ENCODE data around the gene DNAJC6.
"Not testable (repeated sequence)": the region's sequence is repeated elsewhere in the genome, so short reads cannot be mapped to it uniquely, and the experiment has no call there.

DNAJC6 gene

GRCh38 chr1:65445837-65446236, 136.5 kb downstream of the DNAJC6 start:
- TF ChIP-seq, protein P1, sequence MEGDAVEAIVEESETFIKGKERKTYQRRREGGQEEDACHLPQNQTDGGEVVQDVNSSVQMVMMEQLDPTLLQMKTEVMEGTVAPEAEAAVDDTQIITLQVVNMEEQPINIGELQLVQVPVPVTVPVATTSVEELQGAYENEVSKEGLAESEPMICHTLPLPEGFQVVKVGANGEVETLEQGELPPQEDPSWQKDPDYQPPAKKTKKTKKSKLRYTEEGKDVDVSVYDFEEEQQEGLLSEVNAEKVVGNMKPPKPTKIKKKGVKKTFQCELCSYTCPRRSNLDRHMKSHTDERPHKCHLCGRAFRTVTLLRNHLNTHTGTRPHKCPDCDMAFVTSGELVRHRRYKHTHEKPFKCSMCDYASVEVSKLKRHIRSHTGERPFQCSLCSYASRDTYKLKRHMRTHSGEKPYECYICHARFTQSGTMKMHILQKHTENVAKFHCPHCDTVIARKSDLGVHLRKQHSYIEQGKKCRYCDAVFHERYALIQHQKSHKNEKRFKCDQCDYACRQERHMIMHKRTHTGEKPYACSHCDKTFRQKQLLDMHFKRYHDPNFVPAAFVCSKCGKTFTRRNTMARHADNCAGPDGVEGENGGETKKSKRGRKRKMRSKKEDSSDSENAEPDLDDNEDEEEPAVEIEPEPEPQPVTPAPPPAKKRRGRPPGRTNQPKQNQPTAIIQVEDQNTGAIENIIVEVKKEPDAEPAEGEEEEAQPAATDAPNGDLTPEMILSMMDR (IDR thresholded peaks at IDR 0.05; ENCODE audit: low read depth, low read length), result no peak
- DNase-seq (ENCODE audit: extremely low read depth, low read depth), result no peak

DNA sequence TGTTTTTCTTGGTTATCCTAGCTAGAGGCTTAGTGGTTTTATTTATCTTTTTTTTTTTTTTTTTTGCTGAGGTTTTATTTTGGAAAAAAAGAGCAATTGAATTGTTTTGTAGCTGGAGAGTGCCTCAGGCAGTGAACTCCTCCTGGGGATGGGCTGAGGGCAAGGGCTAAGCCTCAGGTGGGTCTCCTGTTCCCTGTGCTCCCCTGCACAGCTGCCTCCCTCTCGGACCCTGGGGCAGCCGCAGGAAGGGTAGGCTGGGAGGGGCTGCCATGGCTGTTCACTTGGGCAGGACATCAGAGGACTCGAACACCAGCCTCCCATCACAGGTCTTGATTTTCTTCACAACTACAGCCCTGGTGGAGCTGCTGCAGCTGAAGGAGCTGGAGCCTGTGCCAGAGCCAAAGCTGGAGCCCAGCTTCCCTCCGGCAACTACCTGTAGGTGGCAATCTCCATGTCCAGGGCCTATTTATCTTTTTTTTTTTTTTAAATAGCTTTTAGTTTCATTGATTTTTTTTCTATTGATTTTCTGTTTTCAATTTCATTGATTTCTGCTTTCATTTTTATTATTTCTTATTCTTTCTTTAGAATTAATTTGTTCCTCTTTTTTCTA, 140.0 kb downstream of the DNAJC6 start:
- TF ChIP-seq, protein P1 (IDR thresholded peaks at IDR 0.05; ENCODE audit: low read depth, low read length), result no peak
- DNase-seq (ENCODE audit: extremely low read depth, low read depth), result no peak

DNA sequence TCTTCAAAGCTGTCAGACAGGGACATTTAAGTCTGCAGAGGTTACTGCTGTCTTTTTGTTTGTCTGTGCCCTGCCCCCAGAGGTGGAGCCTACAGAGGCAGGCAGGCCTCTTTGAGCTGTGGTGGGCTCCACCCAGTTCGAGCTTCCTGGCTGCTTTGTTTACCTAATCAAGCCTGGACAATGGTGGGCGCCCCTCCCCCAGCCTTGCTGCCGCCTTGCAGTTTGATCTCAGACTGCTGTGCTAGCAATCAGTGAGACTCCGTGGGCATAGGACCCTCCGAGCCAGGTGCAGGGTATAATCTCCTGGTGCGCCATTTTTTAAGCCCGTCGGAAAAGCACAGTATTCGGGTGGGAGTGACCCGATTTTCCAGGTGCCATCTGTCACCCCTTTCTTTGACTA, 146.3 kb downstream of the DNAJC6 start:
- not testable (repeated sequence) for DNase-seq (ENCODE audit: extremely low read depth, low read depth)

- TF ChIP-seq, protein P1 (IDR thresholded peaks at IDR 0.05; ENCODE audit: low read depth, low read length), result no peak
- DNase-seq (ENCODE audit: extremely low read depth, low read depth), result no peak
Observed at GRCh38 chr1:65456481-65456880, 147.1 kb downstream of the DNAJC6 start.

- DNase-seq (ENCODE audit: extremely low read depth, low read depth), result no peak
- TF ChIP-seq, protein P1 (IDR thresholded peaks at IDR 0.05; ENCODE audit: low read depth, low read length), result no peak
Observed at GRCh38 chr1:65457868-65458267, 148.5 kb downstream of the DNAJC6 start.

- DNase-seq (ENCODE audit: extremely low read depth, low read depth), result no peak
- TF ChIP-seq, protein P1 (IDR thresholded peaks at IDR 0.05; ENCODE audit: low read depth, low read length), result no peak
Observed at GRCh38 chr1:65458730-65459396, 149.5 kb downstream of the DNAJC6 start.

DNA sequence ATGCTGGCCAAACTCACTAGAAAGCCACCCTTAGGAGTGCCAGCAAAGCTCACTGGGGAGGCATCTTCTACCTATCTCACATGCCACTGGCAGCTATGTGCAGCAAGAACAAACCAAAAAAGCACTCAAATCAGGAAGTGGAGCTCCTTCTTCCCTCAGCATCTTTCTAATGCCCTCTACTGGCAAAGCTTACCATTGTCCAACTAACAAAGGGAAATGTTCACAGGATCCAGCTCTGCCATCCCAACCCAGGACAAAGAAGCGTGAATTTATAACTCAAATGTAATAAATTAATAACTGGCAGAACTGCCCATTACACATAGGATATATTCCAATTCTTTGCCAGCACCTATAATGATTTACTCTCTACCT, 150.0 kb downstream of the DNAJC6 start:
- TF ChIP-seq, protein P1 (IDR thresholded peaks at IDR 0.05; ENCODE audit: low read depth, low read length), result peak; percentile 53

More for the DNA sequence above, 150.0 kb downstream of the DNAJC6 start:
- no peak for DNase-seq (ENCODE audit: extremely low read depth, low read depth)

Measured in AG09319 (cell line).